NCI-H2227 (cell line): ENCODE results near the gene YAP1.

ENCODE experiments used
- DNase-seq: peaks from one replicate; lab custom pipeline; 2025; ENCODE audit not compliant: unreplicated experiment; lab: John Stamatoyannopoulos, UW

YAP1 gene

GRCh38 chr11:102272047-102272824, 162.0 kb downstream of the YAP1 start:
- DNase-seq, result no peak

GRCh38 chr11:102274628-102275027, 164.4 kb downstream of the YAP1 start:
- DNase-seq, result no peak

GRCh38 chr11:102276362-102276761, 166.1 kb downstream of the YAP1 start:
- DNase-seq, result no peak

- DNase-seq, result no peak
Measured at GRCh38 chr11:102276783-102277182, 166.5 kb downstream of the YAP1 start.

- DNase-seq, result no peak
Measured at GRCh38 chr11:102279641-102280170, 169.5 kb downstream of the YAP1 start.

- no peak for DNase-seq
Measured at GRCh38 chr11:102280245-102280833, 170.1 kb downstream of the YAP1 start.
